IPS-15b (cell line): ENCODE results near the gene P2RX4.
A peak's percentile ranks its signal among the peaks of the same experiment; 100 is the strongest.

Experiments
- H3K27me3 ChIP-seq: one replicate; pipeline ENCODE4 v1.6.1; 2013; ENCODE audit warnings: low read length; ENCODE audit not compliant: control insufficient read depth, insufficient read depth
- H3K36me3 ChIP-seq: one replicate; pipeline ENCODE4 v1.6.1; 2013; ENCODE audit warnings: low read length; ENCODE audit not compliant: control insufficient read depth, insufficient read depth
- H3K4me1 ChIP-seq: one replicate; pipeline ENCODE4 v1.6.1; 2013; ENCODE audit warnings: mild to moderate bottlenecking, low read length; ENCODE audit not compliant: control insufficient read depth, insufficient read depth
- H3K4me3 ChIP-seq: one replicate; pipeline ENCODE4 v1.5.1; 2013; ENCODE audit warnings: low read depth, low read length
- H3K9ac ChIP-seq: one replicate; pipeline ENCODE4 v1.6.1; 2013; ENCODE audit warnings: low read depth, mild to moderate bottlenecking, low read length
- H3K9me3 ChIP-seq: one replicate; pipeline ENCODE4 v1.6.1; 2013; ENCODE audit warnings: mild to moderate bottlenecking, low read length; ENCODE audit not compliant: control insufficient read depth, insufficient read depth

Gene P2RX4

GRCh38 chr12:121239351-121240061 lies 29.6 kb downstream of the P2RX4 start:
- Histone ChIP-seq H3K36me3 (peaks cover 8% of the 10 kb centered on the region), H3K4me1 (peaks cover 6% of the 10 kb centered on the region), H3K9me3 (no peaks in the 10 kb centered on the region), H3K27me3 (no peaks in the 10 kb centered on the region), H3K9ac (peak overlapping the region; percentile 32), H3K4me3 (no peak overlapping the region)

- H3K4me1 ChIP-seq: peaks cover 6% of the 10 kb centered on the region
- H3K4me3 ChIP-seq: no peak overlapping the region
- no peaks in the 10 kb centered on the region for H3K9me3 ChIP-seq
- no peaks in the 10 kb centered on the region for H3K27me3 ChIP-seq
- H3K36me3 ChIP-seq: peaks cover 12% of the 10 kb centered on the region
- no peak overlapping the region for H3K9ac ChIP-seq
Observed at GRCh38 chr12:121240062-121240420, 30.1 kb downstream of the P2RX4 start.

- Histone ChIP-seq H3K27me3 (no peaks in the 10 kb centered on the region), H3K9ac (no peak overlapping the region), H3K4me3 (no peak overlapping the region), H3K9me3 (no peaks in the 10 kb centered on the region), H3K4me1 (peaks cover 6% of the 10 kb centered on the region), H3K36me3 (peaks cover 12% of the 10 kb centered on the region)
Observed at GRCh38 chr12:121240484-121241101, 30.7 kb downstream of the P2RX4 start.

GRCh38 chr12:121241156-121241970 lies 31.4 kb downstream of the P2RX4 start:
- Histone ChIP-seq H3K9ac (no peak overlapping the region), H3K4me3 (no peak overlapping the region), H3K4me1 (peaks cover 6% of the 10 kb centered on the region), H3K9me3 (no peaks in the 10 kb centered on the region), H3K36me3 (peaks cover 12% of the 10 kb centered on the region), H3K27me3 (no peaks in the 10 kb centered on the region)

GRCh38 chr12:121245031-121245430 lies 35.1 kb downstream of the P2RX4 start:
- Histone ChIP-seq H3K9me3 (no peaks in the 10 kb centered on the region), H3K4me3 (no peak overlapping the region), H3K27me3 (no peaks in the 10 kb centered on the region), H3K9ac (no peak overlapping the region), H3K36me3 (peaks cover 41% of the 10 kb centered on the region), H3K4me1 (no peaks in the 10 kb centered on the region)

- H3K36me3 ChIP-seq: peaks cover 42% of the 10 kb centered on the region
Observed at GRCh38 chr12:121245951-121246350, 36.0 kb downstream of the P2RX4 start.

GRCh38 chr12:121246893-121247557 lies 37.1 kb downstream of the P2RX4 start:
- no peaks in the 10 kb centered on the region for H3K9me3 ChIP-seq
- H3K9ac ChIP-seq: no peak overlapping the region
- H3K4me1 ChIP-seq: no peaks in the 10 kb centered on the region
- no peak overlapping the region for H3K4me3 ChIP-seq
- H3K36me3 ChIP-seq: peaks cover 37% of the 10 kb centered on the region
- H3K27me3 ChIP-seq: no peaks in the 10 kb centered on the region

More at GRCh38 chr12:121245951-121246350, 36.0 kb downstream of the P2RX4 start:
- no peaks in the 10 kb centered on the region for H3K4me1 ChIP-seq
- no peaks in the 10 kb centered on the region for H3K9me3 ChIP-seq
- H3K27me3 ChIP-seq: no peaks in the 10 kb centered on the region
- H3K9ac ChIP-seq: no peak overlapping the region
- H3K4me3 ChIP-seq: no peak overlapping the region

GRCh38 chr12:121248622-121249021 lies 38.7 kb downstream of the P2RX4 start:
- Histone ChIP-seq H3K9me3 (no peaks in the 10 kb centered on the region), H3K27me3 (no peaks in the 10 kb centered on the region), H3K9ac (no peak overlapping the region), H3K4me3 (no peak overlapping the region), H3K36me3 (peaks cover 45% of the 10 kb centered on the region), H3K4me1 (no peaks in the 10 kb centered on the region)

- no peak overlapping the region for H3K9ac ChIP-seq
- no peaks in the 10 kb centered on the region for H3K4me1 ChIP-seq
- no peaks in the 10 kb centered on the region for H3K27me3 ChIP-seq
- H3K9me3 ChIP-seq: no peaks in the 10 kb centered on the region
- peaks cover 47% of the 10 kb centered on the region for H3K36me3 ChIP-seq
- no peak overlapping the region for H3K4me3 ChIP-seq
Observed at GRCh38 chr12:121250359-121250758, 40.4 kb downstream of the P2RX4 start.

GRCh38 chr12:121251838-121252237 lies 41.9 kb downstream of the P2RX4 start:
- Histone ChIP-seq H3K4me1 (no peaks in the 10 kb centered on the region), H3K9me3 (no peaks in the 10 kb centered on the region), H3K4me3 (no peak overlapping the region), H3K9ac (no peak overlapping the region), H3K36me3 (peaks cover 49% of the 10 kb centered on the region), H3K27me3 (no peaks in the 10 kb centered on the region)

GRCh38 chr12:121252712-121253345 lies 42.9 kb downstream of the P2RX4 start:
- Histone ChIP-seq H3K9me3 (no peaks in the 10 kb centered on the region), H3K4me3 (no peak overlapping the region), H3K9ac (no peak overlapping the region), H3K27me3 (no peaks in the 10 kb centered on the region), H3K4me1 (no peaks in the 10 kb centered on the region), H3K36me3 (peaks cover 41% of the 10 kb centered on the region)
